HS-5 (cell line): ENCODE measurements around the gene OPN1SW.

Experiments used
- DNase-seq: peaks from one replicate; pipeline ENCODE4 v3.0.0-alpha.2; 2012; ENCODE audit warnings: low read depth

OPN1SW gene

DNA sequence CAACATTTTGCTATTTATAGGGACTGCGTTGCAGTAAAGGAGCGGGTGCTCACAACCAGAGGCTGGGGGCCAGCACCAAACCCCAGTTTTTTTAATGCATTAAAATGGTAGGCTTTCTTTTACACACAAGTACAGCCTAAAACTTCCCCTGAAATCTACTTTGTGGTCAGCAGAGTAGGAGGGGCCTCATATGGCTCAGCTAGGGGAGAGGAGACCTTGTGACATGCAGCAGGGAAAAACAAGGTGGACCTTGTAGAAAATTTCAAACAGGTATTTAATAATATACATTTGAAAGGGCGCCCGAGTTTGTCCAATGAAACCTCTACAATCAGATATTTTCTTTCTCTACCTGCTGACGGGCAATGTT lies 17.6 kb upstream of the OPN1SW start:
- DNase-seq, result no peak

GRCh38 chr7:128792471-128793180 lies 17.0 kb upstream of the OPN1SW start:
- no peak for DNase-seq

DNA sequence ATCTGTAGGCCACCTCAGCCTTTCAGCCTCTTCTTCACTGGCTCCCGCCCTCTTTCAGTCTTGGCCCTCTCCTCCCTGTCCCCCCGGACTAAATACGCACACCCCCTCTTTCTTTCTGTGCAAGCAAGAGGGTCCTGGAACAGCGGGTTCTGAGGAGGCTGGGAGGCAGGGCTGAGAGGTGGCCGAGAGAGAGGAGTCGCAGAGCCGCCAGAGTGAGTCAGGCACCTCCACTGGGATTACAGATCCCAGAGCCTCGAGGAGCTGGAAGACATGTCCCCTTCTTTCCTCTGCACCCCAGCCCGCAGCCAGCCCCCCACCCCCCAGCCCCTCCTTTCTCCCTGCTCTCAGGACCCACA lies 16.4 kb upstream of the OPN1SW start:
- DNase-seq, result no peak

GRCh38 chr7:128791121-128791971 lies 15.8 kb upstream of the OPN1SW start, which contains the start of gene CCDC136:
Gene CCDC136, plus strand, starts transcription at chr7:128791968. Its CDS starts 444 bp downstream, at chr7:128792412.
- DNase-seq, result no peak

DNA sequence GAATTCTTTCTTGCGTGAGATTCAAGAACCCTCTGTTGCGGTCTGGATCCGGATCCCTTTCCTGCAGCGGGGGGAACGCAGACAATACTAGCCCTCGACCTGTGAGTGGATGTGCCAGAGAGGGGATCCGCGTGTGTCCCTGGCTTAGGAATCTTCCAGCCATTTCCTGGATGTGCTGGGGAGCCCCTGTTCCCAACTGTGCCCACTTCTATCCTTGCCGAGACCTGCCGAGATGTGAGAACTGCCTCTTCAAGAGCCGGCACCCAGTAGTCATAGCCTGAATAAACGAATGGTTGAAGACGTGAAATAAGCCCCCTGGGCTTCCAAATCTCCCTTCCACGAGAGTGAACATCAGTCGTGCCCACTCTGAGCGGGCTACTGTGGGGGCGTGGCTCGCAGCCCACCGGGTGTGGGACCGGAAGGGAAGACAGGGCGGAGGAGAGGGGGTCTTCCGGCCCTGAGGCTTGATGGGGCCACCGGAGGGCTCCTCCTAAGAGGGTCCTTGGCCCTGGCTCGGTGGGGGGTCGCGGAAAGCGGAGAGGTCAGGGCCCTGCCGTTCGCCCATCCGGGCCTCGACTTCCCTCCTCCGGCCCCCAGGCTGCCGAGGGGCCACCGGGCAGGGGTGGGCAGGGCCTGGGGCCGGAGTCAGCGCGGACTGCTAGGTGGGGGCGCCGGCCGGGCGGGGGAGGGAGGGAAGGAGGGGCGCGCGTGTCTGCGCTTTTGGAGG lies 14.9 kb upstream of the OPN1SW start:
- DNase-seq, result no peak

DNA sequence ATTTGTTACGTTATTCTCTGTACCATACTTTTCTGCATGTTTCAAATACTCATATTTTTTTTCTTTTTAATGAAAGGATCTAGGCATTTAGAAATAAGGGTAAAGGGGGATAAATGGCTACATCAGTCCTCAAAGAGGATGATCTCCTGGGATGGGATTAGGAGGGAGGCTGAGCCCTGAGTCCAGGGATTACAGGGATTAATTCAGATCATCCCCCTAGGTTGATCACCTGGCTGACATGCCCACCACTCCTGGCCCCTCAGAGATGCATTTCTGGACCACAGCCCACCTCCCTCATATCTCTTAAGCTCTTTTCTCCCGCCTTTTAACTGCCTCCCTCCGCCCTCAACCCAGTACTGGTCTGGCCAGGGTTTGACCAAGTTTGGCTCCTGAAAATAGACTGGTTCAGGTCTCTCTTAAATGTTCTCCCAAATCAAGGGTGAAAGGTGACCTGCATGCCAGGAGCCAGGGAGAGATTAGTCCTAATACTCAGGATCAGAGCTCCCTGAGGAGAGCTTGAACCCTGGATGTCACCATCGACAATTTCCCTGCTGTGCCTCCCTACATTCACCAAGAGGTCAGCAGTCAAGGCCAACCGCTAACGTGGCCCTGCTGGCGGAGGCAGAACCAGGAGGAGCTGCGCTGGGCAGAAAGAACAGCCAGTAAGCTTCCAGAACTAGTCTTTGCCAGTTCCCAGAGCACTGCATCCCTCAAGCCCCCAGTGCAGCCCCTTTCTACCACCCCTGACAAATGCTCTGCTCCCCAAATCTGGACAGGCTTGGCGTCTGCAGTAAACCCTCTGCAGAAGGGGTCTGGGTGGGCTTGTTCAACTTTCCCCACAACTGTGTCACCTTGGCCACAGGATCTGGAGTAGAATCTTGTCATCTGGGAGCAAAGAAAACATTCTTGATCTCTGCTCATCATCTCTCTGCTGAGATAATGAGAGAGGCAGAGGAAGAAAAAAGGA lies 13.1 kb upstream of the OPN1SW start:
- DNase-seq, result no peak

- DNase-seq, result no peak
Measured at GRCh38 chr7:128785738-128786137, 10.1 kb upstream of the OPN1SW start.

GRCh38 chr7:128783143-128783861 lies 7.7 kb upstream of the OPN1SW start:
- DNase-seq, result no peak

DNA sequence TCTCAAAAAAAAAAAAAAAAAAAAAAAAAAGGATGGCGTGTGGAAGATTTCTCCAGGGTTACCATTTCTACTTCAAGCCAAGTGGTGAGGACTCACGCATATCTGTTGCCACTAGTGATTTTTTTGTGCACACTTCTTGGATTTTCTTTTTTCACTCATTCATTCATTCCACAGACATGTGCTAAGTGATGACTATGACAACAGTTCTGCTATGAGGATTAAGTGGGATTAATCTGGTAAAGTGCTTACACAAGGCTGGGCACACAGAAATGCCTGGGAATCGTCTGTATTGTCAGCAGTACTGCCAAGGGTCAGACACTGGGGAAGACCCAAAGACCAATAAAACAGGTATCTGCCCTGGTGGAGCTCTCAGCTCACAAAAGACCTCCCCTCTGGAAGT lies 6.3 kb upstream of the OPN1SW start:
- DNase-seq, result no peak

DNA sequence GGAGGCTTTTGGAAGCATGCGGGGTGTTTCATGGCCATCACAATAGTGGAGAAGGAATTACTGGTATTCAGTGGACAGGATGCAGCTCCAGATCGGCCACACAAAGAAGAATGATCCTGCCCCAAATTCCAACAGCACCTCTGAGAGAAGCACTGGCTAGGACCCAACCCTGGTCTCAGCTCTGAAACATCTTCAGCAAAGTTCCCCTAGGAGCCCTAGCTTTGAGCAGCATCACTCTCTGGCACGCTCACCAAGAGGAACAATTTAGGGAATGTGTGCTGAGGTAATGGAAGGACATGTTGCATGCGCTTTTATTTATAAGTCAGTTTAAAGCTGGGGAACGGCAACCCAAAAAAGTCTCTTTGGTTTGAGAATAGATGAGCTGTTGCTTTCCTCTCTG lies 5.5 kb upstream of the OPN1SW start:
- DNase-seq, result no peak

- DNase-seq, result no peak
Measured at GRCh38 chr7:128778946-128779345, 3.4 kb upstream of the OPN1SW start.

- no peak for DNase-seq
Measured at GRCh38 chr7:128777156-128778123, 1.8 kb upstream of the OPN1SW start.

GRCh38 chr7:128774921-128775320 lies 673 bp downstream of the OPN1SW start:
- DNase-seq, result no peak

GRCh38 chr7:128774029-128774689 lies 1.4 kb downstream of the OPN1SW start:
- no peak for DNase-seq

DNA sequence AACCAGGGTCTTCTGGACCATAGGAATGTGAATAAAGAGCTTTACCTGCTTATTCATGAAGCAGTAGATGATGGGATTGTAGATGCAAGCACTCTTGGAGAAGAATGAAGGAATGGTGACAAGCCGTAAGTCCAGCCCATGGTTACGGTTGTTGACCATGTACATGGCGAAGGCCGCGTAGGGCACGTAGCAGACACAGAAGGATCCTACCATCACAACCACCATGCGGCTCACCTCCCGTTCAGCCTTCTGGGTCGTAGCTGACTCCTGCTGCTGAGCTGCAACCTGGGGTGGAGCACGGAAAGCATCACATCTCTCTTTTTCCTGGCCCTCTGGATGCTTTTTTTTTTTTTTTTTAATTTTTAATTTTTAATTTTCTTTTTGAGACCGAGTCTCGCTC lies 2.0 kb downstream of the OPN1SW start:
- no peak for DNase-seq

DNA sequence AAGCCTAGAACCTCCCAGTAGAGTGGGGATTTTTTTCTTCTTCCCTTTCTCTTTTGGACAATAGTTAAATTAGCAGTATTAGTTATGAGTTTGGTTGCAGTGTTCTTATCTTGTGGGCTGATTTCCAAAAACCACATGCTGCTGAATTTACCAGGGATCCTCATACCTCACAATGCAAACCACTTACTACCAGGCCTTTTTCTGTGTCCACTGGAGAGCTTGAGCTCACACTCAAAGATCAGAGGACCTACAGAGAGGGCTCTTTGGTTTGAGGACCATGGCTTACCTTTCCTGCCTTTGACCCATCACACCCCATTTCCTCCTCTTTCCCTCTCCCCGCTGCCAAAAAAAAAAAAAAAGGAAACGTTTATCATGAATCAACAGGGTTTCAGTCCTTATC lies 5.4 kb downstream of the OPN1SW start:
- no peak for DNase-seq

- DNase-seq, result no peak
Measured at GRCh38 chr7:128767475-128768110, 8.0 kb downstream of the OPN1SW start.

- DNase-seq, result no peak
Measured at GRCh38 chr7:128763541-128763940, 12.1 kb downstream of the OPN1SW start.

DNA sequence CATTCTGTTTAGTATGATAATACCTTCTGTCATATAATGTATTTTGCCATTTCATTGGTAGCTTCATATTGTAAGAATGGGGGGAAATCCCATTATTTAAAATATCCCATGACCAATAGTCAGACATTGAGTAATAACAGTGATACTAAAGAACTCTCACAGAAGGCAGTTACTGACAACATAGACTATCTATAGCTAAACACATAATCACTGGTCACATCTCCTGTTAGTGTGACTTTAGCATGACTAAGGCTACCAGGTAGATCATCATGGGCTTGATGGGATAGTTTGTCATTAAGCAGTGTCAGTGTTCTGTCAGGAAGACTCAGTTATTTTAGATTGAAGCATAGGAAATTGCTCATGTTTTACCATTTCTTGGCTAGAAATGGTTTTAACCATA lies 16.4 kb downstream of the OPN1SW start:
- DNase-seq, result no peak
